Measurements from ENCODE around the gene CCK.
"Not testable (repeated sequence)": the region's sequence is repeated elsewhere in the genome, so short reads cannot be mapped to it uniquely, and the experiment has no call there.

The CCK gene

GRCh38 chr3:42266085-42266484, at the start of gene CCK:
TSS of gene CCK (minus strand) at chr3:42266185. CDS start at chr3:42263630, 2,555 bp downstream.
- no peak for DNase-seq

GRCh38 chr3:42314411-42314810, 48.4 kb upstream of the CCK start:
- DNase-seq, result no peak

GRCh38 chr3:42308651-42309050, 42.7 kb upstream of the CCK start:
- no peak for DNase-seq

GRCh38 chr3:42306499-42306898, 40.5 kb upstream of the CCK start:
- no peak for DNase-seq

GRCh38 chr3:42302924-42303634, 37.1 kb upstream of the CCK start:
- DNase-seq, result no peak

- DNase-seq, result no peak
Observed at GRCh38 chr3:42301446-42302175, 35.6 kb upstream of the CCK start.

GRCh38 chr3:42300778-42301177, 34.8 kb upstream of the CCK start:
- DNase-seq, result no peak

- DNase-seq, result no peak
Observed at GRCh38 chr3:42300013-42300412, 34.0 kb upstream of the CCK start.

- no peak for DNase-seq
Observed at GRCh38 chr3:42298259-42298658, 32.3 kb upstream of the CCK start.

GRCh38 chr3:42292009-42292408, 26.0 kb upstream of the CCK start:
- no peak for DNase-seq

- no peak for DNase-seq
Observed at GRCh38 chr3:42290966-42291714, 25.2 kb upstream of the CCK start.

GRCh38 chr3:42289026-42289425, 23.0 kb upstream of the CCK start:
- no peak for DNase-seq

GRCh38 chr3:42288385-42288784, 22.4 kb upstream of the CCK start:
- DNase-seq, result no peak

GRCh38 chr3:42287423-42287822, 21.4 kb upstream of the CCK start:
- not testable (repeated sequence) for DNase-seq

GRCh38 chr3:42277676-42278075, 11.7 kb upstream of the CCK start:
- DNase-seq, result peak in 1 of 2 experiments; percentile 48

GRCh38 chr3:42276141-42277132, 10.5 kb upstream of the CCK start:
- no peak for DNase-seq

GRCh38 chr3:42275217-42275616, 9.2 kb upstream of the CCK start:
- no peak for DNase-seq

- DNase-seq, result no peak
Observed at GRCh38 chr3:42274266-42274665, 8.3 kb upstream of the CCK start.

- DNase-seq, result no peak
Observed at GRCh38 chr3:42273361-42273760, 7.4 kb upstream of the CCK start.

GRCh38 chr3:42271786-42272185, 5.8 kb upstream of the CCK start:
- no peak for DNase-seq

- no peak for DNase-seq
Observed at GRCh38 chr3:42270561-42270960, 4.6 kb upstream of the CCK start.

GRCh38 chr3:42269647-42270046, 3.7 kb upstream of the CCK start:
- DNase-seq, result no peak

- no peak for DNase-seq
Observed at GRCh38 chr3:42267878-42268277, 1.9 kb upstream of the CCK start.

All from cerebellar nuclear complex (tissue), 1 donor.